Daoy (cell line): ENCODE data around the gene SRP14. TPM values are rescaled to one million over a fixed set of nuclear protein-coding genes. Genes with fewer than 3 reads are reported as not detected.
"Not testable (repeated sequence)": the region's sequence is repeated elsewhere in the genome, so short reads cannot be mapped to it uniquely, and the experiment has no call there.

Source experiments
- DNase-seq: peaks from one replicate; pipeline ENCODE4 v3.0.0-alpha.2; 2015; ENCODE audit warnings: low read depth
- total RNA-seq: library from RNA; depleted of rRNA; stranded (reverse); fragments of >200 nt; shearing (Covaris generic); gene quantifications from 2 replicates; pipeline ENCODE4 v1.2.3, GENCODE V29; 2014

The SRP14 gene
- total RNA-seq, 1 experiment from 2014 or later: 260 TPM

- DNase-seq: no peak
Observed at GRCh38 chr15:40029979-40030893, 8.7 kb downstream of the SRP14 start.

- no peak for DNase-seq
Observed at GRCh38 chr15:40028853-40029252, 10.1 kb downstream of the SRP14 start.

GRCh38 chr15:40028193-40028592 is 10.8 kb downstream of the SRP14 start:
- no peak for DNase-seq

- no peak for DNase-seq
Observed at GRCh38 chr15:40016224-40016865, 22.6 kb downstream of the SRP14 start.

GRCh38 chr15:40014390-40014789 is 24.6 kb downstream of the SRP14 start:
- no peak for DNase-seq

DNA sequence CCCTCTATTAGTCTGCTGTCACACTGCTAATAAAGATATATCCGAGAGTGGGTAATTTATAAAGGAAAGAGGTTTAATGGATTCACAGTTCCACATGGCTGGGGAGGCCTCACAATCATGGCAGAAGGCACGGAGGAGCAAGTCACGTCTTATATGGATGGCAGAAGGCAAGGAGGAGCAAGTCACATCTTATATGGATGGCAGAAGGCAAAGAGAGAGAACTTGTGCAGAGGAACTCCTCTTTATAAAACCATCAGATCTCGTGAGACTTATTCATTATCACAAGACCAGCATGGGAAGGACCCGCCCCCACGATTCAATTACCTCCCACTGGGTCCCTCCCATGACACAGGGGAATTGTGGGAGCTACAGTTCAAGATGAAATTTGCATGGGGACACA is 25.6 kb downstream of the SRP14 start:
- DNase-seq: not testable (repeated sequence)

DNA sequence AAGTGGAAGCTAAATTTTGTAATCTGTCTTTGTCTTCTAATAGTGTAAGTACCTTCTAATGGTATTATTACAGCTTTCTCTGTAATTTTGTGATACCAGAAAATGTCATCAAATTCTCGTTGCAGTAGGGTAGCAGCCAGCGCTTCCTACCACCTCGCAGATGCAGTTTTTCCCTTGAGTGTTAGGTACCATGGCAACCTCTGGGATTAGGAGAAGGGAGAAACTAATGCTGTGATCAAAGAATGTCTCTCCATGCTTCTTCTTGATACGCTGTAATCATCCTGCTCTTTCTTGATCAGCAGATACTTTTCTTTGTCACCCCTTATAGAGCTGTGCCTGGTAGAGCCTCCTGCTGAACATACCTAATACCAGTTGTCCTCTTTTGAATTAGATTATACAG is 27.7 kb downstream of the SRP14 start:
- no peak for DNase-seq

GRCh38 chr15:40010686-40011085 is 28.3 kb downstream of the SRP14 start:
- DNase-seq: no peak

GRCh38 chr15:40008061-40008765 is 30.8 kb downstream of the SRP14 start:
- no peak for DNase-seq

GRCh38 chr15:40006646-40007045 is 32.3 kb downstream of the SRP14 start:
- DNase-seq: no peak

GRCh38 chr15:40006003-40006402 is 33.0 kb downstream of the SRP14 start:
- no peak for DNase-seq

DNA sequence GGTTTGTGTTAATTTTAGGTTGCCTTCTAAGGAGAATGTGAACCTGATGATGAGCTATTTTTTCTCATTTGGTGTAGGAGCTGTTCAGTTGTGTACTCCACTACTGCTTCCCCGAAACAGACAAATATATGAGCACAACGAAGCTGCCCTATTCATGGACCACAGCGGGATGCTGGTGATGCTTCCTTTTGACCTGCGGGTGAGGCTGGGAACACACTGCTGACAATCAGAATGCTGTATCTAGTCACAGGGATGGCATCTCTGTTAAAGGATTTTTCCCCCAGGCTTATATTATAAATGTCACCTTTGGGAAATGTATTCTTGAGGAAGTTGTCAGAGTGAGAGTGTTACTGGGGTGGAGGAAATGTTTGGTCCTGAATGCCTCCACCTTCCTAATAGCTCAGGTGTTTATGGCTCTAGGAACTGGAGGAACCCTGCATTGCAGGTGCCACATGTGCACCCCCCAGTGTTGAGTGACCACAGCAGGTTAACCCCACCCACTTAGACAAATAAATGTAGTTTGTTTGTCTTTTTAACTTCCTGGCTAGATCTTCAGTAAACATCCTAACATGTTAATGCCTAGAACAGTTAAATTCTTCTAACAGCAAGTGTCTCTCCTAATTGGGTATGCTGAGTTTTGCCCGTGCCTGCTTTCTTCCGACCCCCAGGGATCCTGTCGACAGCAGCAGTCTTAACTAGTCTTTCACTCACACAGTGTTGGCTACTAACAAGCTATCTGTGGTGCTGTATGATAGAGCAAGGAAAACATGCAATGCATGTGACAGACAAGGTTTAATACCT is 35.7 kb downstream of the SRP14 start:
- DNase-seq: no peak

GRCh38 chr15:40002295-40002694 is 36.7 kb downstream of the SRP14 start:
- DNase-seq: no peak

- no peak for DNase-seq
Observed at GRCh38 chr15:39999538-40000200, 39.3 kb downstream of the SRP14 start.

DNA sequence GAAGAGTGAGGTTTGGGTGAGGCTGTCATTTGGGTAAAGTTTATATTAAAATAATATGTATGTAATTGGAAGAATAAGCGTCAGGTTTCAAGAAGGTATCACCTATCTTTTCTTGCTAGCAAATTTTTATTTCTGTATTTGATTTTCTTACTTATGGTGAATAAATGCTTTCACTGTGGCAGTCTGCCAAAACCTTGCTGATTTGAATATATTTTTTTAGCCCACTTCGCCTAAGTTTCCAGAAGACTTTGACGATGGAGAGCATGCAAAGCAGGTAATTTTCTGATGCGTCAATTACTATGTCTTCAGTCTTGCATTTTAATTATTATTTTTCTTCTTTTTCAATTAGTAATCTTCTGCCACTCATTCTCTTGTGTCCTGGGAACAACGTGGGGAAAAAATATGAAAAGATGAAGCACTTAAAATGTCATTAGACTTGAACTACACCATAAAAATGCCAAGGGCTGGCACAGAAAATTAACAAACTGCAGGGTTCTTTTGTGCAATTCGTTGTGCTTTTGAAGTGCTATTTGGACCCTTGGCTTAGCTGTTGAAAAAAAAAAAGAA is 40.4 kb downstream of the SRP14 start:
- DNase-seq: no peak

DNA sequence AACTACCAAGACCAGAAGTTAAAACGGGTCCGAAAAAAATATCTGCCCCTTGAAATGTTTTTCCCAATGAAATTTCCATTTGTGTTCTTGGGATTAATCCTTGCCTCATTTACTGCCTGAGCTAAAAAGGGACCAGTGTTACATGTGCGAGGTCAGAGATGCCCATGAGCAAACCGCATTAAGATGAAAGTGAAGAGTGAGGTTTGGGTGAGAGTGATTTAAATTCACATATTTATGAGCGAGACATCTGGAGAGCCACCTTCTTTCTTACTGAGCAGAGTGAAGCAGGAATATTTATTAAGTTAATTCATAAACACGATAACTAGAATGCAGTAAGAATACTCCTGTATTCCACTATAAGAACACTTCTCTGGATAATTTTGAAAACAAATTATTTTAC is 41.3 kb downstream of the SRP14 start:
- DNase-seq: no peak

DNA sequence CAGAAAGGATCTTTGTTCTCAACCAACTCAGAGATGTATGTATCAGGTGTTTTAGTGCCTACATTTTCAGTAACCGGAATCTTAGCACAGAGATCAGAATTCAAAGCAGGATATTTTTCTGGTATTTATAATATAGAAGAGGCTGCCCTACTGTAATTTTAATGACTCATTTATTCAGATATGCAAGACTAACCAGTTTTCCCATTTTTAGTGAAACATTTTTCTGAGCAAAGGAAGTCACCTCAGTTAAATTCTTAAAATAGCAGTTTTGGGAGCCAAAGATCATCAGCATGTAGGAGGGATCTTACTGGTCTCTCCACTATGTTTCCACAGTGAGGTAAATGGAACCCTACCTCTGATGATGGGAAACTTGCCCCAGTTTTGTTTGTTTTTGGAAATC is 42.0 kb downstream of the SRP14 start:
- no peak for DNase-seq

- DNase-seq: not testable (repeated sequence)
Observed at GRCh38 chr15:39996228-39996627, 42.8 kb downstream of the SRP14 start.

- DNase-seq: not testable (repeated sequence)
Observed at GRCh38 chr15:39992953-39993352, 46.0 kb downstream of the SRP14 start.

GRCh38 chr15:39990706-39991105 is 48.3 kb downstream of the SRP14 start:
- no peak for DNase-seq

GRCh38 chr15:39987821-39988220 is 51.2 kb downstream of the SRP14 start:
- DNase-seq: no peak
